Esophagus squamous epithelium (tissue), 5 donors: ENCODE results near the gene STK38. TPM values are rescaled to one million over a fixed set of nuclear protein-coding genes. Genes with fewer than 3 reads are reported as not detected.

ENCODE experiments used
- DNase-seq: peaks from one replicate; lab custom pipeline; 2025; lab: John Stamatoyannopoulos, UW
- H3K27ac ChIP-seq, 4 donors: fragments of 200-600 bp; sonication (generic); one replicate each; pipeline ENCODE4 v1.5.1; 2016 to 2019; ENCODE audit warnings: mild to moderate bottlenecking in 1 of 4
- H3K27me3 ChIP-seq, 4 donors: fragments of 200-600 bp; sonication (generic); 1 replicate in 3 of 4; 2 replicates in 1 of 4; pipeline versions ENCODE4 v1.5.1 to v1.6.0; 2017 to 2021; ENCODE audit warnings: antibody characterized with exemption in 1 of 4
- H3K36me3 ChIP-seq, 3 donors: fragments of 200-600 bp; sonication (generic); one replicate each; pipeline ENCODE4 v1.5.1; 2016 to 2019
- H3K4me1 ChIP-seq, 3 donors: fragments of 200-600 bp; sonication (generic); one replicate each; pipeline ENCODE4 v1.5.1; 2017 to 2019
- H3K4me3 ChIP-seq, 4 donors: fragments of 200-600 bp; sonication (generic); 1 replicate in 3 of 4; 2 replicates in 1 of 4; pipeline ENCODE4 v1.5.1; 2016 to 2019; ENCODE audit warnings: mild to moderate bottlenecking in 2 of 4, moderate library complexity in 1 of 4
- H3K9me3 ChIP-seq, 3 donors: fragments of 200-600 bp; sonication (generic); one replicate each; pipeline ENCODE4 v1.5.1; 2016 to 2019
- CTCF ChIP-seq, 6 experiments: fragments of 450-650 bp in 4 of 6; fragments of 200-600 bp in 2 of 6; sonication (generic) in 2 of 6; IDR thresholded peaks; one replicate each; pipeline ENCODE4 v1.5.1; 2016 to 2019; ENCODE audit warnings: antibody characterized with exemption in 6 of 6, mild to moderate bottlenecking in 4 of 6, moderate library complexity in 4 of 6
- POLR2A ChIP-seq, 4 donors: fragments of 450-650 bp; IDR thresholded peaks; one replicate each; pipeline ENCODE4 v1.6.1; 2017; ENCODE audit warnings: antibody characterized with exemption in 4 of 4, mild to moderate bottlenecking in 4 of 4, moderate library complexity in 3 of 4
- WGBS, 2 donors: methylation state at CpG; one replicate each; pipeline ENCODE4 v1.1.5; 2018; 5-methylcytosine and 5-hydroxymethylcytosine counted together
- intact Hi-C: fragments of 100-400 bp; cut with DNase I; formaldehyde crosslinking; loops from one replicate; pipeline ENCODE4 v1.15.0; 2022
- total RNA-seq, 4 donors: library from RNA; depleted of rRNA; stranded (reverse); fragments of >200 nt; gene quantifications; one replicate each; pipeline ENCODE4 v1.1.0, GENCODE V29; 2016
- donor health status: DM: yes; HTN: yes; CAD: no.

STK38 gene
- total RNA-seq, 4 donors from 2014 or later = 26.5 to 33.6 (median 30.3) TPM

- Histone ChIP-seq H3K4me1 (peaks cover 7 to 30% (median 8%) of the 10 kb centered on the region in 3 donors), H3K9me3 (no peaks in the 10 kb centered on the region), H3K27me3 (no peaks in the 10 kb centered on the region), H3K4me3 (no peak overlapping the region), H3K27ac (peak overlapping the region; percentile 68 to 80 (median 72)), H3K36me3 (peaks cover 22 to 78% (median 27%) of the 10 kb centered on the region in 3 donors)
- intact Hi-C loops = no loop called here
- no peak for DNase-seq
- TF ChIP-seq CTCF (IDR thresholded peaks at IDR 0.05) (no peak), POLR2A (IDR thresholded peaks at IDR 0.05) (no peak)
- 63 to 78% methylated on average over 3 to 5 of the region's 6 CpGs for WGBS, 2 donors
Measured at GRCh38 chr6:36493319-36493718, 54.0 kb downstream of the STK38 start.

- Histone ChIP-seq H3K36me3 (peaks cover 22 to 78% (median 27%) of the 10 kb centered on the region in 3 donors), H3K4me3 (no peak overlapping the region), H3K9me3 (no peaks in the 10 kb centered on the region), H3K27me3 (no peaks in the 10 kb centered on the region), H3K4me1 (peaks cover 7 to 37% (median 8%) of the 10 kb centered on the region in 3 donors), H3K27ac (peak overlapping the region; percentile 25 to 80 (median 70))
- intact Hi-C loops = no loop called here
- WGBS, 2 donors = 19 to 50% methylated on average over 1 of the region's 1 CpG
- TF ChIP-seq POLR2A (IDR thresholded peaks at IDR 0.05) (no peak), CTCF (IDR thresholded peaks at IDR 0.05) (no peak)
- DNase-seq = no peak
Measured at GRCh38 chr6:36492621-36493020, 54.7 kb downstream of the STK38 start.

GRCh38 chr6:36492092-36492491 is 55.2 kb downstream of the STK38 start:
- H3K4me1 ChIP-seq = peaks cover 7 to 37% (median 8%) of the 10 kb centered on the region in 3 donors
- no peaks in the 10 kb centered on the region for H3K9me3 ChIP-seq
- DNase-seq = no peak
- H3K4me3 ChIP-seq = no peak overlapping the region
- intact Hi-C loops = no loop called here
- peak overlapping the region; percentile 25 to 80 (median 70) for H3K27ac ChIP-seq
- TF ChIP-seq CTCF (IDR thresholded peaks at IDR 0.05) = no peak
- no peaks in the 10 kb centered on the region for H3K27me3 ChIP-seq
- WGBS, 2 donors = 53 to 76% methylated on average over 4 of the region's 4 CpGs
- H3K36me3 ChIP-seq = peaks cover 20 to 78% (median 25%) of the 10 kb centered on the region in 3 donors

GRCh38 chr6:36491378-36491965 is 55.8 kb downstream of the STK38 start:
- Histone ChIP-seq H3K27me3 (no peaks in the 10 kb centered on the region), H3K4me3 (no peak overlapping the region), H3K9me3 (no peaks in the 10 kb centered on the region), H3K36me3 (peaks cover 18 to 78% (median 19%) of the 10 kb centered on the region in 3 donors), H3K27ac (peak overlapping the region in 1 of 4 donors; percentile 80), H3K4me1 (peaks cover 7 to 37% (median 8%) of the 10 kb centered on the region in 3 donors)
- intact Hi-C loops = no loop called here
- TF ChIP-seq POLR2A (IDR thresholded peaks at IDR 0.05) (no peak), CTCF (IDR thresholded peaks at IDR 0.05) (no peak)
- WGBS, 2 donors = 90 to 95% methylated on average over 7 of the region's 7 CpGs
- DNase-seq = no peak

- no peak for DNase-seq
- TF ChIP-seq CTCF (IDR thresholded peaks at IDR 0.05) = no peak
- no peak for TF ChIP-seq POLR2A (IDR thresholded peaks at IDR 0.05)
- Histone ChIP-seq H3K27me3 (no peaks in the 10 kb centered on the region), H3K4me3 (no peak overlapping the region), H3K9me3 (no peaks in the 10 kb centered on the region), H3K27ac (no peak overlapping the region), H3K4me1 (peaks cover 7 to 33% (median 8%) of the 10 kb centered on the region in 3 donors), H3K36me3 (peaks cover 0 to 78% (median 0%) of the 10 kb centered on the region in 3 donors)
- intact Hi-C loops = no loop called here
- WGBS, 2 donors = 85 to 94% methylated on average over 4 of the region's 4 CpGs
Measured at GRCh38 chr6:36489426-36489825, 57.9 kb downstream of the STK38 start.
